SK-N-SH (cell line): ENCODE results near the gene CCT6A.

Source experiments
- SIN3A ChIP-seq: IDR thresholded peaks from 2 replicates; pipeline ENCODE4 v1.6.1; 2012; ENCODE audit warnings: low read depth, mild to moderate bottlenecking, low read length, moderate library complexity, borderline replicate concordance
- TF ChIP-seq, protein P1 (sequence below): fragments of 200-600 bp; sonication (generic); IDR thresholded peaks from 2 replicates; pipeline ENCODE4 v1.6.1; 2017; ENCODE audit warnings: antibody characterized with exemption, mild to moderate bottlenecking, moderate library complexity

DNA sequence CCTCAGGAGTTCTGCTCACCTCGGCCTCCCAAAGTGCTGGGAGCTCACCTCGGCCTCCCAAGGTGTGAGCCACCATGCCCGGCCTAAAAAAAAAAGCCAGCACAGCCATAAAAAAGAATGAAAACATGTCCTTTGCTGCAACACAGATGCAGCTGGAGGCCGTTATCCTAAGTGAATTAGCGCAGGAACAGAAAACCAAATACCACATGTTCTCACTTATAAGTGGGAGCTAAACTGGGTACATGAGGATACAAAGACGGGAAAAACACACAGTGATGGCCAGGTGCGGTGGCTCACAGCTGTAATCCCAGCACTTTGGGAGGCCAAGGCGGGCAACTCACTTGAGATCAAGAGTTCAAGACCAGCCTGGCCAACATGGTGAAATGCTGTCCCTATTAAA is 21.2 kb upstream of the CCT6A start:
- TF ChIP-seq SIN3A: no peak
- TF ChIP-seq, protein P1, sequence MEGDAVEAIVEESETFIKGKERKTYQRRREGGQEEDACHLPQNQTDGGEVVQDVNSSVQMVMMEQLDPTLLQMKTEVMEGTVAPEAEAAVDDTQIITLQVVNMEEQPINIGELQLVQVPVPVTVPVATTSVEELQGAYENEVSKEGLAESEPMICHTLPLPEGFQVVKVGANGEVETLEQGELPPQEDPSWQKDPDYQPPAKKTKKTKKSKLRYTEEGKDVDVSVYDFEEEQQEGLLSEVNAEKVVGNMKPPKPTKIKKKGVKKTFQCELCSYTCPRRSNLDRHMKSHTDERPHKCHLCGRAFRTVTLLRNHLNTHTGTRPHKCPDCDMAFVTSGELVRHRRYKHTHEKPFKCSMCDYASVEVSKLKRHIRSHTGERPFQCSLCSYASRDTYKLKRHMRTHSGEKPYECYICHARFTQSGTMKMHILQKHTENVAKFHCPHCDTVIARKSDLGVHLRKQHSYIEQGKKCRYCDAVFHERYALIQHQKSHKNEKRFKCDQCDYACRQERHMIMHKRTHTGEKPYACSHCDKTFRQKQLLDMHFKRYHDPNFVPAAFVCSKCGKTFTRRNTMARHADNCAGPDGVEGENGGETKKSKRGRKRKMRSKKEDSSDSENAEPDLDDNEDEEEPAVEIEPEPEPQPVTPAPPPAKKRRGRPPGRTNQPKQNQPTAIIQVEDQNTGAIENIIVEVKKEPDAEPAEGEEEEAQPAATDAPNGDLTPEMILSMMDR: no peak
